Neuron (in vitro differentiated cells): Measurements from ENCODE around the gene MAPT.

ENCODE experiments used
- H2AFZ ChIP-seq: one replicate; pipeline ENCODE4 v1.6.1; 2013; ENCODE audit warnings: low read depth, mild to moderate bottlenecking, inconsistent platforms, low read length, moderate library complexity
- H3K27me3 ChIP-seq: one replicate; pipeline ENCODE4 v1.6.1; 2013; ENCODE audit warnings: low read length; ENCODE audit not compliant: insufficient read depth
- H3K36me3 ChIP-seq: one replicate; pipeline ENCODE4 v1.6.1; 2013; ENCODE audit warnings: low read length; ENCODE audit not compliant: insufficient read depth
- H3K4me1 ChIP-seq: one replicate; pipeline ENCODE4 v1.6.1; 2013; ENCODE audit warnings: low read length; ENCODE audit not compliant: insufficient read depth
- H3K4me3 ChIP-seq: 2 replicates; pipeline ENCODE4 v1.5.1; 2013; ENCODE audit warnings: mild to moderate bottlenecking, low read length, moderate library complexity
- H3K9me3 ChIP-seq: one replicate; pipeline ENCODE4 v1.6.1; 2013; ENCODE audit warnings: low read length

Gene MAPT

DNA sequence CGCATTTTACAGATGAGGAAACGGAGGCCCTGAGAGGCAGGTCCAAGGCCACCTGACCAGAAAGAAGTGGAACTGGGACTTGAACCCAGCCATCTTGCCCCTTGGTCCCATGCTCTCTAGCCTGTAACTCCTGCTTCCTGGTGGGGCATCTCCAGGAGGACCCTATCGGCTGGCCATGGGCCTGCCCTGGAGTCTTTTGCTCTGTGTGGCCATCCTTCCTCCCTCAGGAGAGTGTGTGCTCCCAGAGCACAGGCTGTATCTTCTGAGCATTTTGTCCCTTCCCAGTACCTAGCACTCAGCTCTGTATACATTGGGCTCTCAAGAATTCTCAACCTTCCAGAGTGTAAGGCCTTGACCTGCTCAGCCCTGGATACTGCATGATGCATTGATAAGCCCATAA, 76.3 kb downstream of the MAPT start:
- Histone ChIP-seq H3K27me3 (peaks cover 3% of the 10 kb centered on the region), H2AFZ (no peak overlapping the region), H3K4me1 (no peaks in the 10 kb centered on the region), H3K4me3 (no peak overlapping the region), H3K36me3 (no peaks in the 10 kb centered on the region), H3K9me3 (no peaks in the 10 kb centered on the region)

DNA sequence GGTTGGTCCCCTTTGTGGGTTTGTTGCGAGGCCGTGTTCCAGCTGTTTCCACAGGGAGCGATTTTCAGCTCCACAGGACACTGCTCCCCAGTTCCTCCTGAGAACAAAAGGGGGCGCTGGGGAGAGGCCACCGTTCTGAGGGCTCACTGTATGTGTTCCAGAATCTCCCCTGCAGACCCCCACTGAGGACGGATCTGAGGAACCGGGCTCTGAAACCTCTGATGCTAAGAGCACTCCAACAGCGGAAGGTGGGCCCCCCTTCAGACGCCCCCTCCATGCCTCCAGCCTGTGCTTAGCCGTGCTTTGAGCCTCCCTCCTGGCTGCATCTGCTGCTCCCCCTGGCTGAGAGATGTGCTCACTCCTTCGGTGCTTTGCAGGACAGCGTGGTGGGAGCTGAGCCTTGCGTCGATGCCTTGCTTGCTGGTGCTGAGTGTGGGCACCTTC, 77.4 kb downstream of the MAPT start:
- H3K9me3 ChIP-seq, result no peaks in the 10 kb centered on the region
- H2AFZ ChIP-seq, result no peak overlapping the region
- no peaks in the 10 kb centered on the region for H3K4me1 ChIP-seq
- H3K27me3 ChIP-seq, result no peaks in the 10 kb centered on the region
- no peaks in the 10 kb centered on the region for H3K36me3 ChIP-seq
- no peak overlapping the region for H3K4me3 ChIP-seq

DNA sequence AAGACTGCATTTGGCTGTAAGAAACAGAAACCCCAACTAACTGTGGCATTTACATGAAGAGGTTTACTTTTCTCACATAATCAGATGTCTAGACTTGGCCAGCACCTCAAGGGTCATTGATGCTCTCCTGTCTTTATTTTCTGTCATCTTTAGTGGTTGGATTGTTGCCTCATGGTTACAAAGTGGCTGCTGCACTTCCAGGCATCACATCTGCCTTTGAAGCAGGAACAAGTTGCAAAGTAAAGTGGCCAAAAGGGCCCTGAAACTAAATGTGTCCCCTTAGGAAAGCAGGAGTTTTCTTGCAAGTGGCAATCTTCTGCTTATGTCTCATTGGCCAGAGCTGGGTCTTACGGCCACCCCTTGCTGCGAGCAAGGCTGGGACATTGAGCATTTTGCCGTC, 78.2 kb downstream of the MAPT start:
- no peaks in the 10 kb centered on the region for H3K36me3 ChIP-seq
- H3K9me3 ChIP-seq, result no peaks in the 10 kb centered on the region
- H2AFZ ChIP-seq, result no peak overlapping the region
- no peaks in the 10 kb centered on the region for H3K4me1 ChIP-seq
- no peaks in the 10 kb centered on the region for H3K27me3 ChIP-seq
- no peak overlapping the region for H3K4me3 ChIP-seq

DNA sequence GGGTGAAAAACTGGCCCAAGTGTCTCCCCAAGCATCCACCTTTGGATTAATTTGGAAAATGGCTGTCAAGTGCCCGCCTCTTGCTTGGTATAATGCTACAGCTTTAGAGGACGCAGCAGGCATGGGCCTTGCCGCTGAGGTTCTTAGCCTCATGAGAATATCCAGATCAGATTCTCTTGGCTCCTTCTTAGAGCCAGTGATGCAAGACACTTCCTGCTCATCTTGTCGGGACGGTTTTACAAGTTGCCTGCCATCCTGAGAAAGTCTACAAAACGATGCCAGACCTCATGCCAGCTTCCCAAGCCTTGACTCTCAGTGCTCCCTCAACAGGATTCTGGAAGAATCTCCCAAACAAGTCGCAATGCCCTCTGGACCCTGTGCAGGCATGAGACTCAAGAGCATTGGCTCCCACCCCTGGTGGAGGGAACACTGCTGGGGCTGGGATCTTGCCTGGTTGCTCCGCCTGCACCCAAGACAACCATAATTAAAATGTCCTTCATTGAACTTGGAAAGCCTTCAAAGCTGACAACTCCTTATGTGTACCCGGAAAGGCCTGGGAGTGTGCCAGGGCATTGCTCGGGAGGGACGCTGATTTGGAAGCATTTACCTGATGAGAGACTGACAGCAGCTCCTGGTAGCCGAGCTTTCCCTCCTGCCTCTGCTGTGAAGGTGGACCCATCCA, 78.9 kb downstream of the MAPT start:
- Histone ChIP-seq H3K9me3 (no peaks in the 10 kb centered on the region), H3K4me1 (no peaks in the 10 kb centered on the region), H2AFZ (no peak overlapping the region), H3K36me3 (no peaks in the 10 kb centered on the region), H3K27me3 (no peaks in the 10 kb centered on the region), H3K4me3 (no peak overlapping the region)

DNA sequence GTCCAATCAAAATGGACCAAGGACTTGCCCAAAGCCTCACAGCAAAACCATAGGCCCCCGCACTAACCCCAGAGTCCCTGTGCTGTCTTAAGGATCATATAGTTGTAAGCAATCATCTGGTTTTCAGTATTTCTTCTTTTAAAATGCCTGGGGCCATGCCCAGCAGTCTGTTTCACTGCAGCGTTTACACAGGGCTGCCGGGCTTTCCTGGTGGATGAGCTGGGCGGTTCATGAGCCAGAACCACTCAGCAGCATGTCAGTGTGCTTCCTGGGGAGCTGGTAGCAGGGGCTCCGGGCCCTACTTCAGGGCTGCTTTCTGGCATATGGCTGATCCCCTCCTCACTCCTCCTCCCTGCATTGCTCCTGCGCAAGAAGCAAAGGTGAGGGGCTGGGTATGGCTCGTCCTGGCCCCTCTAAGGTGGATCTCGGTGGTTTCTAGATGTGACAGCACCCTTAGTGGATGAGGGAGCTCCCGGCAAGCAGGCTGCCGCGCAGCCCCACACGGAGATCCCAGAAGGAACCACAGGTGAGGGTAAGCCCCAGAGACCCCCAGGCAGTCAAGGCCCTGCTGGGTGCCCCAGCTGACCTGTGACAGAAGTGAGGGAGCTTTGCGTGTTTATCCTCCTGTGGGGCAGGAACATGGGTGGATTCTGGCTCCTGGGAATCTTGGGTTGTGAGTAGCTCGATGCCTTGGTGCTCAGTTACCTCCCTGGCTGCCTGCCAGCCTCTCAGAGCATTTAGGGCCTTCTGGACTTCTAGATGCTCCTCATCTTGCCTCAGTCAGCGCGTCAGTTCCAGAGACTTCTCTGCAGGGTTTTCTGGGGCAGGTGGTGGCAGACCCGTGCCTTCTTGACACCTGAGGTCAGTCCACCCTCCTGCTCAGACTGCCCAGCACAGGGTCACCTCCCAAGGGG, 79.8 kb downstream of the MAPT start:
- Histone ChIP-seq H3K27me3 (no peaks in the 10 kb centered on the region), H3K9me3 (no peaks in the 10 kb centered on the region), H3K4me3 (no peak overlapping the region), H3K4me1 (peaks cover 5% of the 10 kb centered on the region), H2AFZ (no peak overlapping the region), H3K36me3 (no peaks in the 10 kb centered on the region)

DNA sequence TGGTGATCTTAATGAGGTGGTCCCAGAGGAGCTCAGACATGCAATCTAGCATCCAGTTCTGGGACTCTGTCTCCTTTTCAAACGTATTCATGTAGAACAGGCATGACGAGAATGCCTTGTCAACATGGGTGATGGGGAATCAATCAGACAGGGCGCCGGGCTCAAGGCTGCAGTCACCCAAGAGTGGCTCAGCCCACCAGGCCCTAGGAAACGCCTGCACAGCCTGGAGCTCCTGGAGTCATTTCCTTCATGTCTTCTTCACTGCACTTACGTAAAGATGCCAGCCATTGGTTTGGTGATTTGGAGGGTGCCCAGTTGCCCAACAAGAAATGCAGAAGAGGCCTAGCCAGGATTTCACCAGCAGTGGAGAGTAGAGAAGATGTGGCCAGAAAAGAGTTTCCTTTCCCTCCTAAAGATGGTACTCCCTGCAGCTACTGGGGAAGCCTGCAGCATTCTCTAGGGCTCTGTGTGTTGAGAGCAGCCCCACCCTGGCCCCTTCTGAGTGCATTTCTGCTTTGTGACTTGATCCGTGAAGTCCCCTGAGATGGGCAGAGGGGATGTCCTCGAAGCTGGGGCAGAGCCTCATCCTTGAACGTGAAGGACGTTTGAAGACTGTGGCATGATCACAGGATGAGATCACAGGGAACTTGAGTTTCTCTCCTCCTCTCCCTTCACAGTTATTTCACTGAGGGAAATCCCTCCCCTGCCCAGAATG, 80.7 kb downstream of the MAPT start:
- no peaks in the 10 kb centered on the region for H3K9me3 ChIP-seq
- no peak overlapping the region for H2AFZ ChIP-seq
- peaks cover 10% of the 10 kb centered on the region for H3K4me1 ChIP-seq
- no peaks in the 10 kb centered on the region for H3K36me3 ChIP-seq
- no peaks in the 10 kb centered on the region for H3K27me3 ChIP-seq
- H3K4me3 ChIP-seq, result no peak overlapping the region

DNA sequence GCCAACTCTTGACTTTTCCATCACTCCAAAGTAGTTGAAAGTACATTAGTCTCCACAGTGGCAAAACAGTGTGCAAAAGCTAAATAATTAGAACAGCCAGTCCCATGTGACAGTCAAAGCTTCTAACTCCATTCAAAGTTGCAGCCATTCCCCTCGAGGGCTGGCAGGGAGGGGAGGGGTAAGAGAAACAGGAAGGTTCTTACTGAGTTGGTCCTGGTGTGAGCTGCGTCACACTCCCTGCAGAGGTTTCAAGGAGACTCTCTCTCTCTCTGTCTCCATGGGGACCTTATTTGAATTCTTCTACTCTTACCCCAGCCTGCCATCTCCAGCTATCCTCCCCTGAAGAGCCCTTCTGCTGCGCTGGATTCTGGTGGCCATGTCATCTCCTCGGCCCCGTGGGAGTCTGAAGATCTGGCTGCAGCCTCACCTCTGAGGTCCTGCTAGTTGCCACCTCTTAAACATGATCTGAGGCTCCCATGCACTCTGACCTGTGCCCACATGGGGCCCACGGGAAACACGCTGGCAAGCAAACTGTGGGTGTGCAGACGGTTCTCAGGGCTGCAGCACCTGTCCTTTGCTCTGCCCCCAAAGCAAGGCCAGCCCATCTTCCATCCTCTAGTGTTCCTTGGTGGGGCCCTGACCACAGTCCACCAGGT, 81.4 kb downstream of the MAPT start:
- no peak overlapping the region for H2AFZ ChIP-seq
- H3K27me3 ChIP-seq, result no peaks in the 10 kb centered on the region
- H3K4me3 ChIP-seq, result no peak overlapping the region
- H3K36me3 ChIP-seq, result no peaks in the 10 kb centered on the region
- H3K9me3 ChIP-seq, result no peaks in the 10 kb centered on the region
- H3K4me1 ChIP-seq, result peaks cover 10% of the 10 kb centered on the region

DNA sequence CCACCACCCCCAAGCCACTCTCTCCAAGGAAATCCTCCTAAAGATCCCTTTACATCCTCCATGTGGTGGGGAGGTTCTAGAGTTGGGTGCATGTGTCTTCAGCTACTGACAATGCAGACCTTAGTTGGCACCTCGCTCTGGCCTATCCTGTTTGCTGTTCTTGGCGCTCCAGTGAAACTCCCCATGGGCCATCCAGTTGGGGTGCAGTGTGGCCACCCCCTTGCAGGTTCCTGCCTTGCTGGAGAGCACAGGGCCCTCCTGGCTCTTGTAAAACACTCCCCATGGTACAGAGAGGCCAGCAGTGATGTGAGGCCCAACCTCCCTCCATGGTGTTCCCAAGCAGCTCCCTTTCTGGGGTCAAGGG, 82.0 kb downstream of the MAPT start:
- Histone ChIP-seq H3K4me3 (no peak overlapping the region), H3K36me3 (no peaks in the 10 kb centered on the region), H3K9me3 (no peaks in the 10 kb centered on the region), H2AFZ (no peak overlapping the region), H3K4me1 (peaks cover 10% of the 10 kb centered on the region), H3K27me3 (no peaks in the 10 kb centered on the region)

DNA sequence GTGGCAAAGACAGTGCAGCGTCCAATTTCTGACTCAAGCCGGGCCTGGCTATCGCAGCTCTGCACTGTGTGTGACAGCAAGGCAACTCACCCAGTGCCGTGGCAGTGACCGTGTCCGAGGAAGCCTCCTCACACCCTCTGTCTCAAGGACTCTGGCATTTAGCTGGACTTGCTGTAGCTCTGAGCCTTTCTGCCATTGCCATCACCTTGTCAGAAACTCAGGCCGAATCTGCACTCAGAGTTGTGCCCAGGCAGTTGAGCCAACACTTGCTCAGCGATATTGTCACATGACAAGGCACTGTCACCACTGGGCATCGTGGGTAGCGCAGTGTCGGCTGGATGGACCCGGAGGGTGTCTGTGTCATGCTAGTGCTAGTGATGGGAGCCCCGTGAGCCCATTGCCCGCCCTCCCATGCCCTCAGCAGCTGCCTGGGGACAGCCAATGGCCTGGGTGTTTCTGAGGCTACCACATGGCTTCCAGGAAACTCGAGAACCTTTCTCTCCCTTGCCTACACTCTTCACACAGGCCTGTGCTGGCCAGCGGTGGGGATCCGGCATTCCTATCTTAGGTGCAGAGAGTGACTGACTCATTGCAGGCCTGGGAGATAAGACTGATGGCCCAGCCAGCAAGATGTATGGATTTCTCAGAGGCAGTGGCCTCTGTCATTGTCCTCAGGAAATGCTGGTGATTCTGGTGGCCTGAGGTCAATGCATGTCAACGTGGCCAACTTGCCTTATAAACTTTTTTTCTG, 82.6 kb downstream of the MAPT start:
- Histone ChIP-seq H3K27me3 (no peaks in the 10 kb centered on the region), H3K36me3 (no peaks in the 10 kb centered on the region), H3K4me1 (peaks cover 10% of the 10 kb centered on the region), H3K9me3 (no peaks in the 10 kb centered on the region), H3K4me3 (no peak overlapping the region), H2AFZ (no peak overlapping the region)

DNA sequence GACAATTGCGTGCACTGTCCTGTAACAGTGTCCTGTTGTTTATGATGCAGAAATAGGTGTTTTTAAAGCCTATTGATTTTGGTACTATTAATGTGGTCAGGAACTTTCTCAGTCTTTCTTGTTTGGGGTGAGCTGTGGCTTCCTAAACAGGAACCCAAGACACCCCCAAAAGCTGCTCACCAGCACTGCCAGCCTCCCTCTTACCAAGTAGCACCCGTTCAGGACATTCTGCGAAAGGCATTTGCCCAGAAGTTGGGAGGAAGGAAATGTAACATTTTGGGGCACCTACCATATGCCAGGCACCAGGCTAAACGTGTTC, 83.1 kb downstream of the MAPT start:
- Histone ChIP-seq H3K9me3 (no peaks in the 10 kb centered on the region), H3K36me3 (no peaks in the 10 kb centered on the region), H3K4me3 (no peak overlapping the region), H3K27me3 (no peaks in the 10 kb centered on the region), H3K4me1 (peaks cover 10% of the 10 kb centered on the region), H2AFZ (no peak overlapping the region)

DNA sequence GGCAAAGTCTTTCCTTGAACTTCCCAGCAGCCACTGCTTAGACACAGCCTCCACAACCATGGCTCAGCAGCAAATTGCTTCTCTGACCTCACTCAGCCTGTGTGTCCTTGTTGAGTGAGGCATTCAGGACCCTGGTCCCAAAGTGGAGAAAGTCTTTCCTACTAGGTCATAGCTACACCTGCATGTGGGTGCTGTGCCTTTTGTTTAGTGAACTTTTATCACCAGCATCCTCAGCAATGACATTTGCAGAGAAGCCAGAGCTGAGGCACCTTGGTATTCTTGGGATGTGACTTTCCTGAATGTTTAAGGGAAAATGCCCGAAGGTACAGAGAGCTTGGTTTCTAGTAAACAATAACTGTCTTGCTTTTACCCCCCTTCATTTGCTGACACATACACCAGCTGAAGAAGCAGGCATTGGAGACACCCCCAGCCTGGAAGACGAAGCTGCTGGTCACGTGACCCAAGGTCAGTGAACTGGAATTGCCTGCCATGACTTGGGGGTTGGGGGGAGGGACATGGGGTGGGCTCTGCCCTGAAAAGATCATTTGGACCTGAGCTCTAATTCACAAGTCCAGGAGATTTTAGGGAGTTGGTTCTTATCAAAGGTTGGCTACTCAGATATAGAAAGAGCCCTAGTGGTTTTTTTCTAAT, 83.7 kb downstream of the MAPT start:
- H3K27me3 ChIP-seq, result no peaks in the 10 kb centered on the region
- peaks cover 10% of the 10 kb centered on the region for H3K4me1 ChIP-seq
- no peak overlapping the region for H2AFZ ChIP-seq
- H3K9me3 ChIP-seq, result no peaks in the 10 kb centered on the region
- H3K4me3 ChIP-seq, result no peak overlapping the region
- H3K36me3 ChIP-seq, result no peaks in the 10 kb centered on the region

DNA sequence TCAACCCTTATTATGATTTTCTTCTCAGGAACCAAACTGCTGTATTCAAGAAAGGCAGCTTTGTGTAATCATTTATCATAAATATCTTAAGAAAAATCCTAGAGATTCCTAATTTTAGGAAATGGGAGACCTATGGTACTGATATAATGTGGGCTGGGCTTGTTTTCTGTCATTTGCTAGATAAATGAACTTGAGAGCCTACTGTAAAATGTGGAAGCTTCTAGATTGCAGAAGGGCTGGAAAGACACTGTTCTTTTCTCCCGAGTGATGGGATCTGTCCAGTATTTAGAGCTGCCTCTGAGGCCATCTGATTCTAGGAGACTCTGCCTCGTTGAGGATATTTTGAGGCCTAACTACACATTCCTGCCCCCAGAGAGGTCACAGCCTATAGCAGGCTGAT, 84.8 kb downstream of the MAPT start:
- Histone ChIP-seq H3K9me3 (no peaks in the 10 kb centered on the region), H3K4me1 (peaks cover 12% of the 10 kb centered on the region), H2AFZ (no peak overlapping the region), H3K36me3 (no peaks in the 10 kb centered on the region), H3K27me3 (no peaks in the 10 kb centered on the region), H3K4me3 (no peak overlapping the region)
